ENCODE measurements around the gene HRG.

DNA sequence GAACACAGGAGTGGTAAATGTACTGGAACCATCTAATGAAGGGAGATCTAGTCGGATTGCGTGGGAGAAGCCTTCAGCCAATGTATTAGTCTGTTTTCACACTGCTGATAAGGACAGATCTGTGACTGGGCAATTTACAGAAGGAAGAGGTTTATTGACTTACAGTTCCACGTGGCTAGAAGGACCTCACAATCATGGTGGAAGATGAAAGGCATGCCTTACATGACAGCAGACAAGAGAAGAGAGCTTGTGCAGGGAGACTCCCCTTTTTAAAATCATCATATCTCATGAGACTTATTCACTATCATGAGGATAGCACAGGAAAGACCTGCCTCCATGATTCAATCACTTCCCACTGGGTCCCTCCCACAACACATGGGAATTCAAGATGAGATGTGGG, 17.0 kb downstream of the HRG start:
- TF ChIP-seq CTCF (IDR thresholded peaks at IDR 0.05) (no peak), POLR2A (IDR thresholded peaks at IDR 0.05; ENCODE audit: low read depth) (no peak)

Measured in esophagus muscularis mucosa (tissue), 3 donors.